Right lobe of liver (tissue), 6 donors: ENCODE measurements around the gene PDZD4. TPM values are rescaled to one million over a fixed set of nuclear protein-coding genes. Genes with fewer than 3 reads are reported as not detected.

ENCODE experiments used
- ATAC-seq, 4 donors: fragments of 200-7000 bp; cut with Tn5 transposase; one replicate each; pipeline ENCODE4 v1.9.1; 2020; ENCODE audit warnings: mild to moderate bottlenecking in 4 of 4, moderate library complexity in 4 of 4
- DNase-seq, 3 donors: peaks; one replicate each; pipeline ENCODE4 v3.0.0-alpha.2; 2020
- H3K27ac ChIP-seq, 3 donors: fragments of 200-600 bp; one replicate each; pipeline ENCODE4 v1.8.0; 2022
- H3K27me3 ChIP-seq, 2 donors: fragments of 200-600 bp; one replicate each; pipeline ENCODE4 v1.8.0; 2022
- H3K36me3 ChIP-seq, 4 donors: fragments of 200-600 bp; sonication (generic) in 1 of 4; one replicate each; pipeline versions ENCODE4 v1.5.1 to v1.8.0; 2017 to 2022; ENCODE audit warnings: control low read depth in 1 of 4
- H3K4me1 ChIP-seq, 4 donors: fragments of 200-600 bp; sonication (generic) in 1 of 4; one replicate each; pipeline versions ENCODE4 v1.5.1 to v1.8.0; 2017 to 2022; ENCODE audit warnings: control low read depth in 1 of 4
- H3K4me3 ChIP-seq, 3 donors: fragments of 200-600 bp; one replicate each; pipeline ENCODE4 v1.8.0; 2022
- H3K9me3 ChIP-seq, 4 donors: fragments of 200-600 bp; sonication (generic) in 1 of 4; one replicate each; pipeline versions ENCODE4 v1.5.1 to v1.8.0; 2017 to 2022; ENCODE audit warnings: control low read depth in 1 of 4
- POLR2A ChIP-seq: fragments of 450-650 bp; IDR thresholded peaks from one replicate; pipeline ENCODE4 v1.6.1; 2017; ENCODE audit warnings: antibody characterized with exemption, mild to moderate bottlenecking
- WGBS: methylation state at CpG from one replicate; pipeline ENCODE4 v1.1.6; 2018; ENCODE audit warnings: low coverage, low lambda C conversion rate; ENCODE audit not compliant: insufficient coverage; ENCODE audit errors: missing lambda C conversion rate; 5-methylcytosine and 5-hydroxymethylcytosine counted together
- intact Hi-C, 2 donors: fragments of 100-400 bp; cut with DNase I; formaldehyde crosslinking; loops; one replicate each; pipeline versions ENCODE4 v1.11.2 to v1.14.1; 2022
- total RNA-seq, 6 experiments: library from RNA; depleted of rRNA in 2 of 6; stranded (reverse); fragments of >200 nt in 2 of 6; fragmentation: NEBNext Ultra II Directional in 3 of 6; extraction: Animal tissue kit (Norgen Biotek cat#: 25700) in 3 of 6; gene quantifications; one replicate each; pipeline versions ENCODE4 v1.1.0 to v1.2.4, GENCODE V29; 2016 to 2023
- TF ChIP-seq, protein P1 (sequence below), 4 donors: fragments of 200-600 bp in 3 of 4; fragments of 450-650 bp in 1 of 4; IDR thresholded peaks; one replicate each; pipeline versions ENCODE4 v1.5.1 to v1.8.0; 2016 to 2022; ENCODE audit warnings: antibody characterized with exemption in 4 of 4, mild to moderate bottlenecking in 2 of 4
- donor health status: DM: no; HTN: yes; CAD: no.
- donor health status: DM: no; HTN: no; CAD: no.
- donor health status: DM: no; HTN: no; CAD: no.
- donor health status: DM: no; HTN: yes; CAD: no.
- donor health status: DM: no; HTN: yes; CAD: no.

Gene PDZD4
- total RNA-seq, 6 experiments from 2014 or later = 0.61 to 2.3 (median 1.5) TPM

DNA sequence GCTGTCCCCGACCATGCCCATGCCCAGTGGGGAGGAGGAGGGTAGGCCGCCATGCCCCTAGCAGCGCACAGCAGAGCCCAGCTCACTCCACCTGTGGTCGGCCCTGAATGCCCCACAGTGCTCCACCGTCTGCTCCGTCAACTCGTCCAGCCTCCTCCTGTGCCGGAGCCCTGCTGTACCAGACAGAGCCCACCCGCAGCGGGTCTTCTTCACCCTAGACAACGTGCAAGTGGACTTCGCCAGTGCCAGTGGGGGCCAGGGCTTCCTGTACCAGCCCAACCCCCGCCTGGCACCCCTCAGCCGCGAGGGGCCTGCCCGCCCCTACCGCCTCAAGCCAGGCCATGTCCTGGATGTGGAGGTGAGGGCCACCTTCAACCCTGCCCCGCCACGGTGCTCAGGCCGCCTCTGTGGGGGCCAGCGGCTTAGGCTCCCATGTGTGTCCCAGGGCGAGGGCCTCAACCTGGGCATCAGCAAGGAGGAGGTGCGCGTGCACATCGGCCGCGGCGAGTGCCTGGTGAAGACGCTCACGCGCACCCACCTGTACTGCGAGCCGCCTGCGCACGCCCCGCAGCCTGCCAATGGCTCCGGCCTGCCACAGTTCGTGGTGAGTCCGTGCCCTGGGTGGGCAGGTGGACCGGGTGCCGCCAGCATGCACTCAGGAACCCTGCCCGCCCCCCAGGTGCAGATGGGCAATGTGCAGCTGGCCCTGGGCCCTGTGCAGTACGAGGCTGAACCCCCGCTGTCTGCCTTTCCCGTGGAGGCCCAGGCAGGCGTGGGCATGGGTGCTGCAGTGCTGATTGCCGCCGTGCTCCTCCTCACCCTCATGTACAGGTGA, 56.4 kb downstream of the PDZD4 start:
- intact Hi-C loops = no loop called here
- H3K27ac ChIP-seq = no peak overlapping the region
- TF ChIP-seq, protein P1, sequence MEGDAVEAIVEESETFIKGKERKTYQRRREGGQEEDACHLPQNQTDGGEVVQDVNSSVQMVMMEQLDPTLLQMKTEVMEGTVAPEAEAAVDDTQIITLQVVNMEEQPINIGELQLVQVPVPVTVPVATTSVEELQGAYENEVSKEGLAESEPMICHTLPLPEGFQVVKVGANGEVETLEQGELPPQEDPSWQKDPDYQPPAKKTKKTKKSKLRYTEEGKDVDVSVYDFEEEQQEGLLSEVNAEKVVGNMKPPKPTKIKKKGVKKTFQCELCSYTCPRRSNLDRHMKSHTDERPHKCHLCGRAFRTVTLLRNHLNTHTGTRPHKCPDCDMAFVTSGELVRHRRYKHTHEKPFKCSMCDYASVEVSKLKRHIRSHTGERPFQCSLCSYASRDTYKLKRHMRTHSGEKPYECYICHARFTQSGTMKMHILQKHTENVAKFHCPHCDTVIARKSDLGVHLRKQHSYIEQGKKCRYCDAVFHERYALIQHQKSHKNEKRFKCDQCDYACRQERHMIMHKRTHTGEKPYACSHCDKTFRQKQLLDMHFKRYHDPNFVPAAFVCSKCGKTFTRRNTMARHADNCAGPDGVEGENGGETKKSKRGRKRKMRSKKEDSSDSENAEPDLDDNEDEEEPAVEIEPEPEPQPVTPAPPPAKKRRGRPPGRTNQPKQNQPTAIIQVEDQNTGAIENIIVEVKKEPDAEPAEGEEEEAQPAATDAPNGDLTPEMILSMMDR (IDR thresholded peaks at IDR 0.05) = no peak
- no peak for TF ChIP-seq POLR2A
- no CpG with 5 or more reads among the region's 48 CpGs for WGBS
- no peaks in the 10 kb centered on the region for H3K9me3 ChIP-seq
- no peaks in the 10 kb centered on the region for H3K27me3 ChIP-seq
- DNase-seq (peak in 2 of 3 donors; percentile 19 to 51), ATAC-seq (no peak)
- no peak overlapping the region for H3K4me3 ChIP-seq
- H3K4me1 ChIP-seq = no peaks in the 10 kb centered on the region
- H3K36me3 ChIP-seq = no peaks in the 10 kb centered on the region

DNA sequence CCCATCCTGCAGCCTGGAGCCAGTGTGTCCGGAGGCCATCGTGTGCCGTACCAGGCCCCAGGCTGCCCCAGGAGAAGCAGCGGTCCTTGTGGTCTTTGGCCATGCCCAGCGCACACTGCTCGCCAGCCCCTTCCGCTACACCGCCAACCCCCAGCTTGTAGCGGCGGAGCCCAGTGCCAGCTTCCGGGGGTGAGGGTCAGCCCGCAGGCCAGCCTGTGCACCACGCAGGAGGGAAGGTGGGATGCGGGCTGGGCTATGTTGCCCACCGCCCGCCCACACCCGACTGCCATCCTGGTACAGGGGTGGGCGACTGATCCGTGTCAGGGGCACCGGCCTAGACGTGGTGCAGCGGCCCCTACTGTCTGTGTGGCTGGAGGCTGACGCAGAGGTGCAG, 57.1 kb downstream of the PDZD4 start:
- WGBS = 80% methylated on average over 4 of the region's 23 CpGs
- H3K27ac ChIP-seq = no peak overlapping the region
- no peak for TF ChIP-seq POLR2A
- TF ChIP-seq, protein P1 (IDR thresholded peaks at IDR 0.05) = no peak
- no peaks in the 10 kb centered on the region for H3K9me3 ChIP-seq
- H3K36me3 ChIP-seq = no peaks in the 10 kb centered on the region
- ATAC-seq (no peak), DNase-seq (peak in 2 of 3 donors; percentile 8 to 48)
- intact Hi-C loops = no loop called here
- no peak overlapping the region for H3K4me3 ChIP-seq
- H3K4me1 ChIP-seq = no peaks in the 10 kb centered on the region
- H3K27me3 ChIP-seq = no peaks in the 10 kb centered on the region

DNA sequence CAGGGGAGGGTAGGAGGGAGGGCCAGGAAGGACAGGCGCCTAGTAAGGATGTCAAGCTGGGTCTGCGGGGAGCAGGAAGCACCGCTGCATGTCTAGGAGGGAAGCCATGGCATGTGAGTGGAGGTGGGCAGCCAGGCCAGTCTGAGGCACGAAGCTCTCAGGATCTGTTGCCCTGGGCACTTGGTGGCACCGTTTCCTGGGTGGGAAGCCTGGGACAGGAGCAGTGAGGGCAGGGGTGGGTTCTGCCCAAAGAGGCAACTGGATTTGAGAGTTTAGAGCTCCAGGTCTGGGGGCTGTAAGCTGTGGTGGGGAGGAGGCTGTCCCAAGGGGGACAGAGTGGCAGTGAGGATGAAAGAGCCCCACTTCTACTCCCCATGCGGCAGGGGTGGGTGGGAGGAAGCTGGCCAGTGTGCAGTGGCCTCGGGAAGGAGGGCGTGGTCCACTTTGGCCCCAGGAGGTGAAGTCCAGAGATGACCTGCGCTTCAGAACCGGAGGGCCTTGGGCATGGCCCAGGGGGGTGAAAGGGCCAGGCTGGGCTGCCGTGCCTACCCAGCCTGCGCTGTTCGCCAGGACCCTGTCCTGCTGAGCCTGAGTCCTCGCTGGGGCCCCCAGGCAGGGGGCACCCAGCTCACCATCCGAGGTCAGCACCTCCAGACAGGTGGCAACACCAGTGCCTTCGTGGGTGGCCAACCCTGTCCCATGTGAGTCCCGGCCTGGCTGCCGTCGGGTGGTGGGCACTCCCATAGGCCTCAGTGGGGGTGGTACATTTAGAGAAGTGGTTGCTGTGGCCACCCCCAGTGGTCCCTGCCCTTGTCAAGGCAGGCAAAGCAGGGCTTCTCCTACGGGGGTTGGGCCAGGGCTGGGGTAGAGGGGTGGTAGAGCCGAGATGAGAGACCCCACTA, 57.8 kb downstream of the PDZD4 start:
- Histone ChIP-seq H3K27me3 (no peaks in the 10 kb centered on the region), H3K4me1 (no peaks in the 10 kb centered on the region), H3K4me3 (no peak overlapping the region), H3K27ac (no peak overlapping the region), H3K9me3 (no peaks in the 10 kb centered on the region), H3K36me3 (no peaks in the 10 kb centered on the region)
- DNase-seq (peak in 2 of 3 donors; percentile 14 to 40), ATAC-seq (no peak)
- intact Hi-C loops = no loop called here
- TF ChIP-seq, protein P1 (IDR thresholded peaks at IDR 0.05) = no peak
- no peak for TF ChIP-seq POLR2A
- WGBS = 67% methylated on average over 3 of the region's 21 CpGs

DNA sequence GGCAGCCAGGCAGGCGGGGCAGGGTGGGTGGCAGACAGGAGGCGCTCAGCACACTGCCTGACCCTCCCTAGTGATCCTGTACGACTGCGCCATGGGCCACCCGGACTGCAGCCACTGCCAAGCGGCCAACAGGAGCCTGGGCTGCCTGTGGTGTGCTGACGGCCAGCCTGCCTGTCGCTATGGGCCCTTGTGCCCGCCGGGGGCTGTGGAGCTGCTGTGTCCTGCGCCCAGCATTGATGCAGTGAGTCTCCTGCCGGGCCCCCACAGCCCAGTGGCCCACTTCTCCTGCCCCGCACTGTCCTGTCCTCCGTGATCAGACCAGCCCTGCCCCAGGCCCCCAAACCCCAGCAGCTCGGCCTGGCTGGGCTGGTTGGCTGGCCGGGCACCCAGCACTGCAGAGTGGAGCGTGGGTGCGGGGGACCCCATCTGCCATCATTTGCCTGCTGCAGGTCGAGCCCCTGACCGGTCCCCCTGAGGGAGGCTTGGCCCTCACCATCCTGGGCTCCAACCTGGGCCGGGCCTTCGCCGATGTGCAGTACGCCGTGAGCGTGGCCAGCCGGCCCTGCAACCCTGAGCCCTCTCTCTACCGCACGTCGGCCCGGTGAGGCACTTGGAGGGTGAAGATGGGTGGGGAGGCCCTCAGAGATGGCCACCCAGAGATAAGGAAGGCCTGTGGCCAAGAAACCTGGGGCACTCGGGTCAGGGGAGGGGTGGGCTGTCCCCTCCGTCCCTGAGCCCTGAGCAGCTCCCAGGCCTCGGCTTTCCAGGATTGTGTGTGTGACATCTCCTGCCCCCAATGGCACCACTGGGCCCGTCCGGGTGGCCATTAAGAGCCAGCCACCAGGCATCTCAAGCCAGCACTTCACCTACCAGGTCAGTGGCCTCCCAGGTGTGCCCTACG, 58.7 kb downstream of the PDZD4 start:
- Histone ChIP-seq H3K27ac (no peak overlapping the region), H3K9me3 (no peaks in the 10 kb centered on the region), H3K36me3 (no peaks in the 10 kb centered on the region), H3K4me3 (no peak overlapping the region), H3K4me1 (no peaks in the 10 kb centered on the region), H3K27me3 (no peaks in the 10 kb centered on the region)
- WGBS = no CpG with 5 or more reads among the region's 37 CpGs
- TF ChIP-seq, protein P1 (IDR thresholded peaks at IDR 0.05) = no peak
- TF ChIP-seq POLR2A = no peak
- intact Hi-C loops = no loop called here
- ATAC-seq (no peak), DNase-seq (peak; percentile 17 to 41 (median 25))
